Measurements from ENCODE around the gene PRKAR1B.
"Not testable (repeated sequence)": the region's sequence is repeated elsewhere in the genome, so short reads cannot be mapped to it uniquely, and the experiment has no call there.

PRKAR1B gene

GRCh38 chr7:551615-551970 is 175.5 kb downstream of the PRKAR1B start:
- DNase-seq = not testable (repeated sequence)

GRCh38 chr7:550881-551614 is 176.0 kb downstream of the PRKAR1B start:
- DNase-seq = no peak

- DNase-seq = no peak
Observed at GRCh38 chr7:549891-550625, 177.0 kb downstream of the PRKAR1B start.

DNA sequence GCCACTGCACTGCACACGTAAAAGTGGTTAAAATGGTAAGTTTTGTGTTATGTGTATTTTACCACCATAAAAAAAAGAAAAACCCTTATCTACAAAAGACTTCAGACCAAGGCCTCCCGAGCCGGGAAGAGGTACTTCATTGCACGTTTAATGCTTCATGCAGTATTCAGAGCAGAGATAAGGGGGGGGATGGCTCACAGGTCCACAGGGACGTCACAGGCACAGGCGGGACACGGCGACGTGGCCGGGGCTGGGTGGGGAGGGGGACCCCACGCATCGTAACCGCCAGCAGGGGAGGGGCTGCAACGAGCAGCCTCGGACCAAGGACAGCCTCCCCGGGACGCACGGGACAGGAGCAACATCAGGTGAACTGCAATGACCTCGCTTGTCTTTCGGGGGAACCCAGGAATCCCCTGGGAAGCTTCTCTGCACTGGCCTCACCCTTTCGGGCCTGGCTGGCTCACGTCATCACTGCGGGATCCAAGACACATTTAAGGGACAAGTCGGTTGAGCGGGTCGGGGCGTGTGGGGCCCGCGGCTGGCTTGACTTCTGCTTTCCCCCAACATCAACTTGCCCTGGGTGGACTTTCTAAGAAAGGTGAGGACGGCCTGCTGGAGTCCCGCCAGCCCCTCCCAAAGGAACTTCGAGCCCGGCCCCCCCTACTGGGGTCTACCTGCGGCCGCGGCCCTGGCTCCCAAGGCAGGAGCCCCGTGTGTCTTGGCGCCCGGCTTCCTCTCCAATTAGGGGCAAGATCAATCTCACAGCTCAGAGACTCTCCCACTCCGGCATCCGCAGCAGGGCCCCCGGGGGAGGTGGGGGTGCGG is 177.8 kb downstream of the PRKAR1B start:
- DNase-seq = no peak

DNA sequence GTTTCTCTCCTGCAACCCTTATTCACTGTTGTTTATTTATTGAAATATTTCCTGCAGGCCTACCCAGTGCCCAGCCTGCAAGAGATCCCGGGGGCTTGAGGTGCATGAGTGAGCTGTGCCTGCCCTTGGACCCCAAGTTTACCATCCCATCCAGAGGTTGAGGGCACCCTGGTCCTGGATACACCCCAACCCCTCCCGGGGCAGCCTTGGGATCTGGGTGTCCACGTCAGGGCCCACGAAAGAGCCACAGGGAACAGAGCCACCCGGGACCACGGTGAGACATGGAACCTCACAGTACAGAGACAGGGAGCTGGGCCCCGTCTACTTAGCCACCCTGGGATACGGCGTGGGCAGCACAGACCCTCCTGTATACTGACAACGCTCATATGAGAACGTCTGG is 178.7 kb downstream of the PRKAR1B start:
- DNase-seq = no peak

GRCh38 chr7:545470-545869 is 181.6 kb downstream of the PRKAR1B start:
- DNase-seq = no peak

DNA sequence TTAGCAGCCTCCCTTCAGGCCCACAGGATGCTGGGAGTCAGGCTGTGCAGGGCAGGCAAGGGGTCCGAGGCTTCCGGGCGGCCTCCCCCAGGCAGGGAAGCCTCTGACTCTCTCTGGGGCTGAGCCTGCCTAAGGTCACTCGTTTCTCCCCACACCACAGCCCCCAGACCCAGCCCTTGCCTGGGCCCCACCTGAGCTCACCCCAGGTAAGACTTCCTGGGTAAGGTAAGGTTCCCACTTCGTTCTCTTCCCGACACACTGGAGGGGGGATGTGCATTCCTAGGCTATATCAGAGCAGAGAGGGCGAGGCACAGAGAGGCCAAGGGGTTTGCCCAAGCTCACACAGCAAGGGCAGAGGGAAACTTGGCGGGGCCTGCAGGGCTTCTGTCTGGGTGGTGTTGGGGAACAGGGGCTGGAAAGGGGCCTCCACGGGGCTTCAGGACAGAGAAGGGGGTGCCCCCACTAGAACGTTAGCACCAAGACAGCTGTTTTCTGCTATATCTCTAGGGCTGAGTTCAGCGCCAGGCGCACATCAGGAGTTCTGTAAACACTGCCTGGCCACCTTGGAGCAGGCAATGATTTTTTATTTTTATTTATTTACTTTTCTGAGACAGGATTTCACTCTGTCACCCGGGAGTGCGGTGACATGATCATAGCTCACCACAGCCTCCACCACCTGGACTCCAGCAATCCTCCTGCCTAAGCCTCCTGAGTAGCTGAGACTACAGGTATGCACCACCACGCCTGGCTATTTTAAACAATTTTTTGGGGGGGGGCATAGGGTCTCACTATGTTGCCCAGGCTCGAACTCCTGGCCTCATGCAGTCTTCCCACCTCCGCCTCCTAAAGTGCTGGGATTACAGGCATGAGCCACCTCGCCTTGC is 182.5 kb downstream of the PRKAR1B start:
- no peak for DNase-seq

- no peak for DNase-seq
Observed at GRCh38 chr7:543501-544337, 183.4 kb downstream of the PRKAR1B start.

GRCh38 chr7:542713-543500 is 184.2 kb downstream of the PRKAR1B start:
- no peak for DNase-seq

- DNase-seq = no peak
Observed at GRCh38 chr7:542131-542712, 184.9 kb downstream of the PRKAR1B start.

DNA sequence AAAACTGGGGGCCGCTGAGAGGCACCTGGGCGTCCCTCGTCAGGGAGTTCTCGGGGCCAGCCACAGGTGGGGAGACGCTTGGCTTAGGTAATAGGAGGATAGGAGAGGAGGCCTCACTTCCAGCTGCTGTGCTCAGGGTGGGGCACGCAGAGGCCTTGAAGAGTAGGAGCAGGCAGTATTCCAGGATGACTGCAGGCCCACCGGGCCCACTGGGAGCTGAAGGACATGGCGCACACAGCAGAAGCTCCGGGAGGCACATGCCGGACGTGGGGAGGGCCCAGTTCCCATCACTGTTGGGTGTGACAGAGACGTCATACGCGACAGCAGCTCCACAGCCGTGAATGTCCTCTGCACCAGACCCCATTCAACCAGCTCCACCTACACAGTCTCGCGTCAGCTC is 185.4 kb downstream of the PRKAR1B start:
- no peak for DNase-seq

DNA sequence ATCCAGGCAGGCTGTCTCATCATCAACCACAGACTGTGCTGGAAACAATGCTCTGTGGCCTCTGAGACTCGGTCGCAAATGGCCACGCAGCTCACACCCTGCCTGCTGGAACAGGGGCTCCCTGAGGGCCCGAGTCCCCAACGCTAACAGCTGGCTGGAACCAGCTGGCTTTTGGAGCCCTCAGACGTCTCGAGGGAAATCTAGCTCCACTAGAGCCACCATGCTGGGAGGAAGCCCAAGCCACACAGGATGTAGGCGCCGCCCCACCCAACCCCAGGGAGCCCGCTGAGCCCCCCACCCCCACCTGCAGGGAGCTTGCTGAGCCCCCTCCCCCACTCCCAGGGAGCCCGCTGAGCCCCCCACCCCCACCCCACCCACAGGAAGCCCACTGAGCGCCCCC is 186.1 kb downstream of the PRKAR1B start:
- DNase-seq = no peak

GRCh38 chr7:540579-540978 is 186.5 kb downstream of the PRKAR1B start:
- DNase-seq = no peak

- DNase-seq = no peak
Observed at GRCh38 chr7:539731-540411, 187.2 kb downstream of the PRKAR1B start.

- DNase-seq = no peak
Observed at GRCh38 chr7:538764-539685, 188.1 kb downstream of the PRKAR1B start.

DNA sequence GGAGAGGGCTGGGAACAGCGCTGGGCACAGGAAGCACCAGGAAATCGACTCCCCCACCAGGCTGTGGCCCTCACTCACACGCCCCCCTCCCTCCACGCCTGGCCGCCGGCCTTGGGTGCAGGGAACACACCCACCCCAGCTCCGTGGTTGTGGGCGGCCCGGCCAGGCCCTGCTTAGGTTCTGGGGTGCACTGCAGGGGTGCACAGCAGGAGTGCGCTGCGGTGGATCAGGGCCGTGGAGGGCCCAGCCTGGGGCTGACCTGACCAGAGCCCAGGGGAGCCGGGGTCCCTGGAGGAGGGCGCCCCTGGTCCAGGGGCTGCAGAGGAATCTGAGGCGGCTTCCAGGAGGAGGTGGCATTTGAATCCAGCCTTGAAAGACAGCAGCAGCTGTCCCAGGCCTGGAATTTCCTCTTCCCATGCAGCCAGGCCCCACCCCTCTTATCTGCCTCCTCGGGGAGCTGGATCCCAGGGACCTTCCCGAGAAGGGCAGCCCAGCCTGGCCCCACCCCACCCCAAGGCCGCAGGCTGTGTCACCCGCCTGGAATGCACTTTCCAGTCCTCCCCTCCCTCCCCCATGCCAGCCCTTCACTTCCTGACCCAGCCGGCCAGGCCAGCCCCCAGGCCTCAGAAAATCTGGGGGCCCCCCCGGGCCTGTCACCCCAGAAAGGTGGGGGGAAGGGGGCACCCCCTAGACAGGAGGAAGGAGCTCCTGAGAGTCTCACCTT is 189.0 kb downstream of the PRKAR1B start:
- DNase-seq = no peak

- no peak for DNase-seq
Observed at GRCh38 chr7:536231-536630, 190.8 kb downstream of the PRKAR1B start.

DNA sequence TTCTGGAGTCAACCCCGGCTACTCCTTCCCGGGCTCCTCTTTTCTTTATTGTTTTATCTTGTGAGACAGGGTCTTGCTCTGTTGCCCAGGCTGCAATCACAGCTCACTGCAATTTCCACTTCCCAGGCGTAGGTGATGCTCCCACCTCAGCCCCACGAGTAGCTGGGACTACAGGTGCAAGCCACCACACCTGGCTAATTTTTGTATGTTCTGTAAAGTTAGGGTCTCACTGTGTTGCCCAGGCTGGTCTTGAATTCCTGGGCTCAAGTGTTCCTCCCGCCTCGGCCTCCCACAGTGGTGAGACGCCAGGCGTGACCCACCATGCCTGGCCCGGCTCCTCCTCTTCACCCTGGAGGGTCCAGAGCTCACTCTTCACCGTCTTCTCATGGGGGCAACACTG is 192.1 kb downstream of the PRKAR1B start:
- no peak for DNase-seq
